HCT116 (cell line): Measurements from ENCODE around the gene MIA2. TPM values are rescaled to one million over a fixed set of nuclear protein-coding genes. Genes with fewer than 3 reads are reported as not detected.

ENCODE experiments used
- ATAC-seq: fragments of 200-7000 bp; cut with Tn5 transposase; 2 replicates; pipeline ENCODE4 v1.9.1; 2020; ENCODE audit warnings: mild to moderate bottlenecking, moderate library complexity
- BruUV-seq: library from RNA; stranded (reverse); fragments of 400-500 nt; replicated peaks from 2 replicates; lab custom pipeline; 2021; lab: Mats Ljungman, UMichigan
- CTCF ChIA-PET: fragments of 300-600 bp; sonication (Branson Sonifier 250); formaldehyde crosslinking; loops from one replicate; lab custom pipeline; 2021; ENCODE audit warnings: antibody characterized with exemption; lab: Charles Lee
- POLR2A ChIA-PET: fragments of 300-600, 350-600 bp; sonication (Branson Sonifier 250); formaldehyde crosslinking; loops from one replicate; lab custom pipeline; 2021; ENCODE audit warnings: antibody characterized with exemption; lab: Charles Lee
- RAD21 ChIA-PET, 2 experiments: fragments of 300-600 bp; sonication (Branson Sonifier 250); formaldehyde crosslinking; loops; one replicate each; lab custom pipeline; 2023; ENCODE audit warnings: low total read pairs in 2 of 2; ENCODE audit not compliant: uncharacterized antibody in 2 of 2, unreplicated experiment in 2 of 2, low non-redundant PET in 1 of 2; lab: Charles Lee
- DNase-seq: peaks from one replicate; pipeline ENCODE4 v3.0.0-alpha.2; 2010; ENCODE audit warnings: low read depth, low spot score
- H2AFZ ChIP-seq: fragments of 200-600 bp; shearing (Covaris generic), sonication (generic); 2 replicates; pipeline ENCODE4 v1.6.1; 2017; ENCODE audit warnings: low read depth, mixed run types, mixed read lengths, antibody characterized with exemption, low read length; ENCODE audit not compliant: poor library complexity, severe bottlenecking
- H3K27ac ChIP-seq: 2 replicates; pipeline ENCODE4 v1.5.1; 2012; ENCODE audit warnings: low read depth, low read length
- H3K27me3 ChIP-seq: fragments of 200-600 bp; sonication (generic); 2 replicates; pipeline ENCODE4 v1.6.1; 2016; ENCODE audit warnings: mixed run types, low read length, mixed read lengths; ENCODE audit not compliant: insufficient read depth
- H3K36me3 ChIP-seq, 2 experiments: fragments of 200-500 bp in 1 of 2; fragments of 200-600 bp in 1 of 2; sonication (Bioruptor generic) in 1 of 2; sonication (generic) in 1 of 2; 2 replicates each; pipeline versions ENCODE4 v1.5.1 to v1.6.1; 2014 to 2016; ENCODE audit warnings: low read length in 2 of 2, inconsistent platforms in 1 of 2, mixed read lengths in 1 of 2, mixed run types in 1 of 2; ENCODE audit not compliant: insufficient read depth in 2 of 2, control insufficient read depth in 1 of 2
- H3K4me1 ChIP-seq, 2 experiments: fragments of 200-600 bp in 1 of 2; sonication (generic) in 1 of 2; 2 replicates each; pipeline versions ENCODE4 v1.5.1 to v1.6.1; 2012 to 2017; ENCODE audit warnings: low read length in 2 of 2, inconsistent platforms in 1 of 2, mild to moderate bottlenecking in 1 of 2, mixed read lengths in 1 of 2, mixed run types in 1 of 2, moderate library complexity in 1 of 2; ENCODE audit not compliant: insufficient read depth in 2 of 2, control insufficient read depth in 1 of 2
- H3K4me2 ChIP-seq: fragments of 200-600 bp; sonication (generic); 2 replicates; pipeline ENCODE4 v1.6.1; 2017; ENCODE audit warnings: mixed run types, low read length, mixed read lengths
- H3K4me3 ChIP-seq, 2 experiments: fragments of 200-600 bp in 1 of 2; sonication (generic) in 1 of 2; replicated peaks in 1 of 2; 2 replicates each; pipeline ENCODE4 v1.5.1; 2011 to 2016; ENCODE audit warnings: low read length in 2 of 2, control low read depth in 1 of 2, low read depth in 1 of 2, mild to moderate bottlenecking in 1 of 2, mixed read lengths in 1 of 2, mixed run types in 1 of 2
- H3K79me2 ChIP-seq: fragments of 200-600 bp; sonication (generic); 2 replicates; pipeline ENCODE4 v1.6.1; 2017; ENCODE audit warnings: mild to moderate bottlenecking, mixed run types, low read length, moderate library complexity, mixed read lengths; ENCODE audit not compliant: insufficient read depth
- H3K9ac ChIP-seq: fragments of 200-600 bp; sonication (generic); 2 replicates; pipeline ENCODE4 v1.6.1; 2016; ENCODE audit warnings: low read length, mixed read lengths
- H3K9me2 ChIP-seq: fragments of 200-600 bp; sonication (generic), shearing (Covaris generic); 2 replicates; pipeline ENCODE4 v1.6.1; 2017; ENCODE audit warnings: mixed run types, mild to moderate bottlenecking, moderate library complexity; ENCODE audit not compliant: insufficient read depth
- H3K9me3 ChIP-seq, 2 experiments: fragments of 200-500 bp in 1 of 2; fragments of 200-600 bp in 1 of 2; sonication (Bioruptor generic) in 1 of 2; sonication (generic) in 1 of 2; 2 replicates each; pipeline ENCODE4 v1.6.1; 2014 to 2017; ENCODE audit warnings: low read length in 2 of 2, mixed read lengths in 2 of 2, inconsistent platforms in 1 of 2, low read depth in 1 of 2, mild to moderate bottlenecking in 1 of 2, mixed run types in 1 of 2, moderate library complexity in 1 of 2; ENCODE audit not compliant: control insufficient read depth in 1 of 2, insufficient read depth in 1 of 2
- H4K20me1 ChIP-seq: fragments of 200-600 bp; sonication (generic), shearing (Covaris generic); 2 replicates; pipeline ENCODE4 v1.6.1; 2017; ENCODE audit warnings: mixed run types, mild to moderate bottlenecking, moderate library complexity; ENCODE audit not compliant: insufficient read depth
- CBX3 ChIP-seq: IDR thresholded peaks from 2 replicates; pipeline ENCODE4 v1.6.1; 2012; ENCODE audit warnings: low read depth
- CEBPB ChIP-seq: IDR thresholded peaks from 2 replicates; pipeline ENCODE4 v1.6.1; 2012; ENCODE audit warnings: low read depth
- EGR1 ChIP-seq: IDR thresholded peaks from 2 replicates; pipeline ENCODE4 v1.6.1; 2012; ENCODE audit warnings: low read depth
- ELF1 ChIP-seq: IDR thresholded peaks from 2 replicates; pipeline ENCODE4 v1.6.1; 2012; ENCODE audit warnings: low read depth, borderline replicate concordance
- EZH2 ChIP-seq: fragments of 200-600 bp; sonication (generic); IDR thresholded peaks from 2 replicates; pipeline ENCODE4 v1.6.1; 2017; ENCODE audit warnings: antibody characterized with exemption, mixed run types
- EZH2phosphoT487 ChIP-seq: fragments of 200-600 bp; IDR thresholded peaks from 2 replicates; pipeline ENCODE4 v1.6.1; 2018; ENCODE audit warnings: antibody characterized with exemption, borderline replicate concordance
- JUND ChIP-seq: IDR thresholded peaks from 2 replicates; pipeline ENCODE4 v1.6.1; 2012
- POLR2A ChIP-seq: IDR thresholded peaks from 2 replicates; pipeline ENCODE4 v1.7.0; 2011; ENCODE audit warnings: borderline replicate concordance; ENCODE audit not compliant: insufficient read depth, insufficient read length; ENCODE audit errors: extremely low read depth
- POLR2AphosphoS5 ChIP-seq: IDR thresholded peaks from 2 replicates; pipeline ENCODE4 v1.6.1; 2011; ENCODE audit warnings: mild to moderate bottlenecking, low read depth, low read length, moderate library complexity
- RAD21 ChIP-seq: IDR thresholded peaks from 2 replicates; pipeline ENCODE4 v1.6.1; 2012; ENCODE audit warnings: low read depth, mild to moderate bottlenecking
- SIN3A ChIP-seq: IDR thresholded peaks from 2 replicates; pipeline ENCODE4 v1.6.1; 2012; ENCODE audit warnings: low read depth
- SP1 ChIP-seq: IDR thresholded peaks from 2 replicates; pipeline ENCODE4 v1.6.1; 2012; ENCODE audit warnings: low read depth
- SRF ChIP-seq: IDR thresholded peaks from 2 replicates; pipeline ENCODE4 v1.6.1; 2012; ENCODE audit warnings: low read depth
- TCF7L2 ChIP-seq: IDR thresholded peaks from 2 replicates; pipeline ENCODE4 v1.7.0; 2011; ENCODE audit warnings: borderline replicate concordance, inconsistent platforms; ENCODE audit not compliant: insufficient read depth, insufficient read length; ENCODE audit errors: extremely low read depth
- YY1 ChIP-seq: IDR thresholded peaks from 2 replicates; pipeline ENCODE4 v1.6.1; 2011; ENCODE audit warnings: low read length, low read depth, moderate library complexity, mild to moderate bottlenecking; ENCODE audit not compliant: insufficient replicate concordance; ENCODE audit errors: extremely low read depth
- ZFX ChIP-seq: fragments of 450-650 bp; IDR thresholded peaks from 2 replicates; pipeline ENCODE4 v1.6.1; 2017
- intact Hi-C: fragments of 100-400 bp; cut with micrococcal nuclease; formaldehyde crosslinking; loops from 2 replicates; pipeline ENCODE4 v1.10.0; 2022
- total RNA-seq: library from RNA; stranded (reverse); gene quantifications from one replicate; pipeline ENCODE4 v1.2.1, GENCODE V29; 2021; ENCODE audit not compliant: unreplicated experiment
- TF ChIP-seq, protein P1 (sequence below): IDR thresholded peaks from 2 replicates; pipeline ENCODE4 v1.6.1; 2012; ENCODE audit warnings: low read depth
- TF ChIP-seq, protein P2 (sequence below): IDR thresholded peaks from 2 replicates; pipeline ENCODE4 v1.6.1; 2012

The MIA2 gene
- total RNA-seq, 1 experiment from 2014 or later, result 31.1 TPM

DNA sequence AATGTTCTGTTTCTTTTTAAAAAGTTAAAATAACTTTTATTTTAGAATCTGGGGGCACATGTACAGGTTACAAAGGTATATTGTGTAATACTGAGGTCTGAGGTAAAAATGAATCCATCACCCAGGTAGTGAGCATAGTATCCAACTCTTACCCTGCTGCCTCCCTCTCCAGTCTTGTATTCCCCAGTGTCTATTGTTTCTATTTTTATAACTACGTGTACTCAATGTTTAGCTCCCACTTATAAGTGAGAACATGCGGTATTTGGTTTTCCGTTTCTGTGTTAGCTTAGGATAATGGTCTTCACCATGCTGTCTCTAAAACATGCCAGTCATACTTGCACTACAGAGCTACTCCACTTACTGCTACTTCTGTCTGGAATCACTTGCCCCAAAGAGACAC lies 190.1 kb downstream of the MIA2 start (continued):
- TF ChIP-seq, protein P1, sequence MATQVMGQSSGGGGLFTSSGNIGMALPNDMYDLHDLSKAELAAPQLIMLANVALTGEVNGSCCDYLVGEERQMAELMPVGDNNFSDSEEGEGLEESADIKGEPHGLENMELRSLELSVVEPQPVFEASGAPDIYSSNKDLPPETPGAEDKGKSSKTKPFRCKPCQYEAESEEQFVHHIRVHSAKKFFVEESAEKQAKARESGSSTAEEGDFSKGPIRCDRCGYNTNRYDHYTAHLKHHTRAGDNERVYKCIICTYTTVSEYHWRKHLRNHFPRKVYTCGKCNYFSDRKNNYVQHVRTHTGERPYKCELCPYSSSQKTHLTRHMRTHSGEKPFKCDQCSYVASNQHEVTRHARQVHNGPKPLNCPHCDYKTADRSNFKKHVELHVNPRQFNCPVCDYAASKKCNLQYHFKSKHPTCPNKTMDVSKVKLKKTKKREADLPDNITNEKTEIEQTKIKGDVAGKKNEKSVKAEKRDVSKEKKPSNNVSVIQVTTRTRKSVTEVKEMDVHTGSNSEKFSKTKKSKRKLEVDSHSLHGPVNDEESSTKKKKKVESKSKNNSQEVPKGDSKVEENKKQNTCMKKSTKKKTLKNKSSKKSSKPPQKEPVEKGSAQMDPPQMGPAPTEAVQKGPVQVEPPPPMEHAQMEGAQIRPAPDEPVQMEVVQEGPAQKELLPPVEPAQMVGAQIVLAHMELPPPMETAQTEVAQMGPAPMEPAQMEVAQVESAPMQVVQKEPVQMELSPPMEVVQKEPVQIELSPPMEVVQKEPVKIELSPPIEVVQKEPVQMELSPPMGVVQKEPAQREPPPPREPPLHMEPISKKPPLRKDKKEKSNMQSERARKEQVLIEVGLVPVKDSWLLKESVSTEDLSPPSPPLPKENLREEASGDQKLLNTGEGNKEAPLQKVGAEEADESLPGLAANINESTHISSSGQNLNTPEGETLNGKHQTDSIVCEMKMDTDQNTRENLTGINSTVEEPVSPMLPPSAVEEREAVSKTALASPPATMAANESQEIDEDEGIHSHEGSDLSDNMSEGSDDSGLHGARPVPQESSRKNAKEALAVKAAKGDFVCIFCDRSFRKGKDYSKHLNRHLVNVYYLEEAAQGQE, result no peak
- TF ChIP-seq, all 23 proteins: peak for 0

DNA sequence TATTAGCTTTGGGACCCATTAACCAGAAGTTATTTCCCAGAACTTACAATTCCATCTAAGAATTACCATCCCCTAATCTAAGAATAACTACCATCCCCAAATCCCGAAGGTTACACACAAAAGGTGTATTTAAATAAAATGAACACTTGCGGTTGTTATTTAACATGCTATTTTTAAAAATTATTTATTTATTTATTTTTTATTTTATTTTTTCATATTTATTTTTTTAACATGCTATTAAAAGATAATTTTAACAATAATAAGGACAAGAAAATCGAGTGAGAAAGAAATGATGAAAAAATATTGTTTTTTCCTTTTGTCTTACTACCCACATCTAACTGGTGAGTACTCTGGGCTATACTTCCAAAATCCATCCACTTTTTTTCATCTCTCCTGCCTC lies 192.2 kb downstream of the MIA2 start:
- RAD21 ChIA-PET, result no interaction called here
- Histone ChIP-seq H4K20me1 (no peaks in the 10 kb centered on the region), H3K4me2 (no peak overlapping the region), H3K9me2 (no peaks in the 10 kb centered on the region), H2AFZ (no peak overlapping the region), H3K4me3 (no peak overlapping the region), H3K9me3 (no peaks in the 10 kb centered on the region), H3K27me3 (no peaks in the 10 kb centered on the region), H3K79me2 (peaks cover 43% of the 10 kb centered on the region), H3K27ac (no peak overlapping the region), H3K4me1 (peaks cover 8 to 11% of the 10 kb centered on the region in 2 experiments), H3K9ac (no peak overlapping the region), H3K36me3 (no peaks in the 10 kb centered on the region)
- DNase-seq (no peak), ATAC-seq (no peak)
- TF ChIP-seq POLR2A, result no peak
- TF ChIP-seq POLR2AphosphoS5, result no peak
- TF ChIP-seq EZH2phosphoT487, result no peak
- TF ChIP-seq SP1, result no peak
- TF ChIP-seq SRF, result no peak
- no peak for TF ChIP-seq RAD21
- TF ChIP-seq, protein P2, sequence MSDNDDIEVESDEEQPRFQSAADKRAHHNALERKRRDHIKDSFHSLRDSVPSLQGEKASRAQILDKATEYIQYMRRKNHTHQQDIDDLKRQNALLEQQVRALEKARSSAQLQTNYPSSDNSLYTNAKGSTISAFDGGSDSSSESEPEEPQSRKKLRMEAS, result no peak
- no peak for TF ChIP-seq EGR1
- TF ChIP-seq CBX3, result no peak
- no peak for TF ChIP-seq YY1
- no peak for TF ChIP-seq JUND
- no peak for TF ChIP-seq ELF1
- TF ChIP-seq CEBPB, result no peak
- TF ChIP-seq TCF7L2, result no peak
- TF ChIP-seq, protein P1, result no peak
- TF ChIP-seq ZFX, result no peak
- no peak for TF ChIP-seq SIN3A
- TF ChIP-seq EZH2, result no peak
- intact Hi-C loops, result loop anchor here (1.0 kb wide), 1 partner anchor 319 kb away; no protein-coding TSS in a partner anchor
- CTCF ChIA-PET, result interaction anchor here (0.7 to 1.8 kb wide), 6 partner anchors 9 to 411 kb away, joined by 3 to 7 read pairs (median 3); no protein-coding TSS in a partner anchor
- POLR2A ChIA-PET, result interaction anchor here (1.4 kb wide), 1 partner anchor 159 kb away, joined by 3 read pairs; no protein-coding TSS in a partner anchor
- BruUV-seq, result no TSS peak
